ENCODE measurements around the gene ENOX1. TPM values are rescaled to one million over a fixed set of nuclear protein-coding genes. Genes with fewer than 3 reads are reported as not detected.

The ENOX1 gene
- total RNA-seq, 2 donors from 2014 or later, result 1.3 to 2.4 TPM

GRCh38 chr13:43573802-43574514, 212.8 kb downstream of the ENOX1 start:
- Histone ChIP-seq H3K9me3 (no peaks in the 10 kb centered on the region), H3K4me3 (no peak overlapping the region), H3K4me1 (no peaks in the 10 kb centered on the region), H3K27me3 (no peaks in the 10 kb centered on the region), H3K27ac (no peak overlapping the region), H3K36me3 (no peaks in the 10 kb centered on the region)
- no peak for DNase-seq (ENCODE audit: low spot score)
- no peak for TF ChIP-seq CTCF (IDR thresholded peaks at IDR 0.05)

GRCh38 chr13:43573361-43573740, 213.4 kb downstream of the ENOX1 start:
- no peaks in the 10 kb centered on the region for H3K27me3 ChIP-seq
- no peak for DNase-seq (ENCODE audit: low spot score)
- no peak overlapping the region for H3K4me3 ChIP-seq
- no peak for TF ChIP-seq CTCF (IDR thresholded peaks at IDR 0.05)
- no peak overlapping the region for H3K27ac ChIP-seq
- H3K4me1 ChIP-seq, result no peaks in the 10 kb centered on the region
- no peaks in the 10 kb centered on the region for H3K36me3 ChIP-seq
- no peaks in the 10 kb centered on the region for H3K9me3 ChIP-seq

- H3K4me3 ChIP-seq, result no peak overlapping the region
- no peaks in the 10 kb centered on the region for H3K36me3 ChIP-seq
- no peaks in the 10 kb centered on the region for H3K27me3 ChIP-seq
- no peaks in the 10 kb centered on the region for H3K9me3 ChIP-seq
- H3K4me1 ChIP-seq, result no peaks in the 10 kb centered on the region
- no peak for DNase-seq (ENCODE audit: low spot score)
- no peak overlapping the region for H3K27ac ChIP-seq
- no peak for TF ChIP-seq CTCF (IDR thresholded peaks at IDR 0.05)
These were observed 214.0 kb downstream of the ENOX1 start for GRCh38 chr13:43572656-43573360.

- H3K36me3 ChIP-seq, result no peaks in the 10 kb centered on the region
- no peaks in the 10 kb centered on the region for H3K27me3 ChIP-seq
- no peak for DNase-seq (ENCODE audit: low spot score)
- no peaks in the 10 kb centered on the region for H3K4me1 ChIP-seq
- TF ChIP-seq CTCF (IDR thresholded peaks at IDR 0.05), result no peak
- H3K4me3 ChIP-seq, result no peak overlapping the region
- no peak overlapping the region for H3K27ac ChIP-seq
- no peaks in the 10 kb centered on the region for H3K9me3 ChIP-seq
These were observed 217.1 kb downstream of the ENOX1 start for GRCh38 chr13:43569658-43570057.

GRCh38 chr13:43567608-43568007, 219.2 kb downstream of the ENOX1 start:
- no peak for DNase-seq (ENCODE audit: low spot score)
- Histone ChIP-seq H3K4me1 (no peaks in the 10 kb centered on the region), H3K4me3 (no peak overlapping the region), H3K27me3 (no peaks in the 10 kb centered on the region), H3K36me3 (no peaks in the 10 kb centered on the region), H3K9me3 (no peaks in the 10 kb centered on the region), H3K27ac (no peak overlapping the region)
- TF ChIP-seq CTCF (IDR thresholded peaks at IDR 0.05), result no peak
